NCI-H146 treated with DMSO at 0.1 percent for 48 hours (cell line): ENCODE results near the gene RASL11A.
"Not testable (repeated sequence)": the region's sequence is repeated elsewhere in the genome, so short reads cannot be mapped to it uniquely, and the experiment has no call there.

ENCODE experiments used
- DNase-seq: peaks from one replicate; lab custom pipeline; 2025; ENCODE audit not compliant: unreplicated experiment; lab: John Stamatoyannopoulos, UW

The RASL11A gene

DNA sequence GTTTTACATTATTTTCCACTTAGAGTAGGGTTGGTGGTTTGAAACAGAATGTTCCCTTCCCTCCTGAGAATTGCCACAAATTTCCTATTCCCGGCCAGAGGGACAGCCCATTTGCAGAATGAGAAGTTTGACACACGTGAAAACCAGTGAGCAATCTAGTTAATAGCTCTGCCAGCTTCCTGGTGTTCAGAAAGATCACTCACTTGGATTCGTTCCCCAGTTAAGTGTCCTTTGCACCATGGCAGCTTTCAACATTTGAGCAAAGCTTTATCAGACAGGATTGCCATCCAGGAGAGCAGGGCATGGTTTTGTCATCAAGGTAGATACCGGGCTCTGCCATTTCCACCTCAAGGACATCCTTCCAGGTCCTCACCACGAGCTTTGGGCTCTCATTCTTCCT, 28.2 kb downstream of the RASL11A start:
- DNase-seq: no peak

DNA sequence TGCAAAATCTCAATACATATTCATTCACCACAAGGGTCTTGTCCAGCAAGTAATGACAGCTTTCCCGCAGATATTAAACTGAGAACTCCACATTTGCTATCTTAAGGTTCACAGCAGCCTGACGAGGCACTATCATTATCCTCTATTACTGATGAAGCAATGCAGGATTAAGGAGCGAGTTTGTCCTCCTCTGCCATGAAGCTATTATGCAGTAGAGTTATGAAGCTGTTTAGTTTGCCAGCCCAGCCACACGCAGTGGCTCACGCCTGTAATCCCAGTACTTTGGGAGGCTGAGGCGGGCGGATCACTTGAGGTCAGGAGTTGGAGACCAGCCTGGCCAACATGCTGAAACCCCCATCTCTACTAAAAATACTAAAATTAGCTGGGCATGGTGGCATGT, 29.8 kb downstream of the RASL11A start:
- not testable (repeated sequence) for DNase-seq

DNA sequence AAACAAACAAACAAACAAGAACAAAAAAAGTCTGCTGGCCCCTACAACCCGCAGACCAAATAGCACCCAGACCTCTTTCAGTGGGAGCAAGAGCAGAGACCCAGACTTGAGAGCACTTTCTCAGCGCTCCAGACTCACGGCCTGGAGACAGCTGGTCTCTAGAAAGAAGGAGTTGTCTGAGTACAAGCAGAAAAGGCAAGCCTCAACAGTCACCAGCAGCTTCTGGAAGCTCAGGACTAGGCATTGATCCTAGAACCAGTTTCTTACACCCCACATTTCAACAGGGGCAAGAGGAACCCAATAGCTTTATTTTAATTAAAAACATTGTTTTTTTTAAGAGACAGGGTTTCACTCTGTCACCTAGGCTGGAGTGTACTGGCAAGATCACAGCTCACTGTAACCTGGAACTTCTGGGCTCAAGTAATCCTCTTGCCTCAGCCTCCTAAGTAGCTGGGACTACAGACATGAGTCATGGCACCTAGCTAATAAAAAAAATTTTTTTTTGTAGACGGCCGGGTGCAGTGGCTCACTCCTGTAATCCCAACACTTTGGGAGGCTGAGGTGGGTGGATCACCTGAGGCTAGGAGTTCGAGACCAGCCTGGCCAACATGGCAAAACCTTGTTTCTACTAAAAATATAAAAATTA, 30.4 kb downstream of the RASL11A start:
- no peak for DNase-seq

- DNase-seq: no peak
Observed at GRCh38 chr13:27302643-27303262, 32.1 kb downstream of the RASL11A start.

GRCh38 chr13:27304099-27304498, 33.5 kb downstream of the RASL11A start:
- no peak for DNase-seq

DNA sequence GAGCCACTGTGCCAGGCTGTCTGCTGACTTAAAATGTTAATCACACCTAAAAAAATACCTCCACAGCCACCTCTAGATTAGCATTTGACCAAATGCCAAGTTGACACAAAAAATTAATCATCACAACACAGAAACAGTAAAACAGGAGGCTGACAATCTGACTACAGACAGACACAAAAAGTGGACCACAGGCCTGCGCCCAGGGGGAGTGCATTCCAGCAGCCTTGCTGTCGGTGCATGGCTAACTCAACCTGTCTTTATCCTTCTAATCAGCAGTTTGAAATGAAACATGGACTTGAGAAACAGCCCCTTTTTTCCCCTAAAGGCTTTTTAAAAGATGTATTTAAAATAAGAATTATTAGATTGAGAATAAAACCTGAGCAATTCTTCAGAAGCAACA, 34.0 kb downstream of the RASL11A start:
- DNase-seq: no peak

DNA sequence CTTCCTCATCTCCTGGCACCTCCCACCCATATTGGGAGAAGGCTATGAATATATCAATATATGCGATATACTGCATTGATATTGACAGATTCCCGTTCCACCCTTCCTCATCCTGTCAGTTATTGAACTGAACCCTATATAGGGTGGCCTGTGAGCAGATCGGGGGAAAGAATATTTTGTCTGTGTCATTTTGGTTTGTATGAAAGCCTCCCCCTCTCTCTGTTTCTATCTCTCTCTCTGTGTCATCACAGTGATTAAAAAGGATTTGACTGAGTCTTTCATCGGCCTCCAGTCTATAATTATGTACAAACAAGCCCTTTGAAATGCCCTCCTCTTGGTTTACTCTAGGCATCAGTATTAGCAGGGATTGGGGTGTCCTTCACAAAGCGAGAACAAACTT, 35.7 kb downstream of the RASL11A start:
- no peak for DNase-seq

- DNase-seq: no peak
Observed at GRCh38 chr13:27308941-27309340, 38.3 kb downstream of the RASL11A start.

- no peak for DNase-seq
Observed at GRCh38 chr13:27309401-27309958, 38.9 kb downstream of the RASL11A start.

DNA sequence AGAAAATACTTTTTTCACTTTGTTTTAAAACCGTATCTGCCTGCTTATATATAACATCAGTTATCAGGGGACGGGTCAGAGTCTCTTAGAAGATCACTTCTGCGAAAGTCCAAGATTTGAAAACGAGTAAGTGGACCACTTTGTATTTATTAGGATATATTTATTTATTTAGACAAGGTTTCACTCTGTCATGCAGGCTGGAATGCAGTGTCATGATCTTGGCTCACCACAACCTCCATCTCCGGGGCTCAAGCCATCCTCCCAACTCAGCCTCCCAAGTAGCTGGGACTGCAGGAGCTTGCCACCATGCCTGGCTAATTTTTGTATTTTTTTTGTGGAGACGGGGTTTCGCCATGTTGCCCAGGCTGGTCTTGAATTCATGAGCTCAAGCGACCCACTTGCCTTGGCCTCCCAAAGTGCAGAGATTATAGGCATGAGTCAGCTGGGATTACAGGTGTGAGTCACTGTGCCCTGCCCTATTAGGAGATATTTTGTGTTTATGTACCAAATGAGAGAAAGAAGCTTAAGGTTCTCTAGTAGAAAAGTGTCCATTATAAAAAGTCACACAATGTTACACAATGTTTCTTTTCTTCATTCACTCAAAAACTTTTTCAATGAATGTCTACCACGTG, 39.5 kb downstream of the RASL11A start:
- no peak for DNase-seq

DNA sequence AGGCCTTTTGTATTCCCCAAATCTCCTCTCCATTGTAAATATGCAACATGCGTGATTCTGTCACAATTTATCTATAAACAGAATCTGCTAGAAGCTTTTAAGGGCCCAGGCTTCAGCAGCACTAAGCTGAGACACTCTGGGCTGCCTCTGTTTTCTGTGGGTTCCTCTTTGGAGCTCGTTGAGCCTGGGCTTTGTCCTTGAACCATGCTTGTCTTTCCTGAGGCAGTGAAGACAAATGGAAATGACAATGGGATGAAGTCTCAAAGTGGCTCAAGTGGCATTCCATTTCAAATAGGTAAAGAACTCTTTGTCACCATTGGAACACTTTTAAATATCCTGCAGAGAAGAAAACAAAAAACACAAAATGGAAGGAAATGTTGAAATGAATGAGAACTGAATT, 40.3 kb downstream of the RASL11A start:
- DNase-seq: no peak

GRCh38 chr13:27311518-27312210, 41.0 kb downstream of the RASL11A start:
- no peak for DNase-seq

- DNase-seq: no peak
Observed at GRCh38 chr13:27313770-27314169, 43.1 kb downstream of the RASL11A start.

DNA sequence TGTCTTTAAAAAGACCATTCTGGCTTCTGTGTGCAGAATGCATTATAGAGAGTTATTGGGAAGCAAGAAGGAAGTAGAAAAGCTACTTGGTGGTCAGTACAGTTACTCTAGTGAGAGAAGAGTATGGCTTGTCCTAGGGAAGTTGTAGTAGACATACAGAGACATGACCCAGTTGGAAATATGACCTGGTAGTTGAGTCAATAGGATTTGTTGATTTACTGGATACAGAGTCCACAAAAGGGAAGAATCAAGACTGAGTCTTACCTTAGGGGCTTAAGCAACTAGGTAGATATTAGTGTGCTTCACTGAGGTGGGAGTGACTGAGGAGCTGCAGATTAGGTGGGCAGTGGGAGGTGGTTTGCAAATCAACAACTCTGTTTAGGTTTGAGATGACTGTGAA, 48.8 kb downstream of the RASL11A start:
- DNase-seq: no peak

- DNase-seq: no peak
Observed at GRCh38 chr13:27321468-27322431, 51.1 kb downstream of the RASL11A start.

DNA sequence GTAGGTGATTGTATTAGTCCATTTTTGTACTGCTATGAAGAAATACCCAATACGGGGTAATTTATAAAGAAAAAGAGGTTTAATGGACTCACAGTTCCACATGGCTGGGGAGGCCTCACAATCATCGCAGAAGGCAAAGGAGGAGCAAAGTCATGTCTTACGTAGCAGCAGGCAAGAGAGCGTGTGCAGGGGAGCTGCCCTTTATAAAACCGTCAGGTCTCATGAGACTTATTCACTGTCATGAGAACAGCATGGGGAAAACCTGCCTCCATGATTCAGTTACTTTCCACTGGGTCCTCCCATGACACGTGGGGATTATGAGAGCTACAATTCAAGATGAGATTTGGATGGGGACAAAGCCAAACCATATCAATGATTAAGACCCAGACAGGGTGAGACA, 51.8 kb downstream of the RASL11A start:
- not testable (repeated sequence) for DNase-seq
